GM18498 (cell line): ENCODE measurements around the gene PSMA5.
"Not testable (repeated sequence)": the region's sequence is repeated elsewhere in the genome, so short reads cannot be mapped to it uniquely, and the experiment has no call there.

ENCODE experiments used
- ATAC-seq: cut with Tn5 transposase; IDR thresholded peaks from one replicate; pipeline ENCODE4 v1.9.1; 2021; ENCODE audit warnings: mild to moderate bottlenecking, moderate library complexity; ENCODE audit not compliant: unreplicated experiment

The PSMA5 gene

GRCh38 chr1:109392788-109393616 is 33.2 kb downstream of the PSMA5 start:
- no peak for ATAC-seq

DNA sequence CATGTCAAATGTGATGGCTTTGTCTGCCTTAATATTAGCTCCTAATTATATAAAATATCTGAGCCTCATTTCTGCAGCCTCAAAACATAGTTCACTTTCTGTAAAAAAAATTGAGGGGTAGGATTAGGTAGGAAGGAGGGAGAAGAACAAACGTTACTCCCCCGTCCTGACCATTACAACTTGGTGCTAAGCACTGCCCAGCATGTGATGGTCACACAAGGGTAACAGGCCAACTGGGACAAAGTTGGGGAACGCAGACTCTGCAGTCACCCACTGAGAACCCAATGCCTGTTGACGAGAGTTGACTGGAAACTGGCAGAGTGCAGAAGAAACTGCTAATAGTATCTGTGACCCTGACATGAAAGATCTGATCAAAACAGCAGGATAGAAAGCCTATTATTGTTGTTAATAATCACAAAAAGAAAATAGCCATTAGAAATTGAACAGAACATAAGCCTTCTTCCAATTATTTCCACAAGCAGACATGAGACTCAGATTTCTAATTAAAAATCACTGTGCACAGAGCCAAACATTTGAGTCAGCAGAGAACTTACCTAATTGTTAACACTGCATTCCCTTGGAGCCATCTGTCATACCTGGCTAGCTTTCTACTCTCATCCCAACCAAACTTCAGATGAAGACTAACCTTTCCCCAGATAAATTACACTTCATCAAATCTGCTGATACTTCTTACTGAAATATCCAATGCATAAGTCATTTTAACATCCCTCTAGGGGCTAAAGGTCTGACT is 34.0 kb downstream of the PSMA5 start:
- ATAC-seq: peak; percentile 5

DNA sequence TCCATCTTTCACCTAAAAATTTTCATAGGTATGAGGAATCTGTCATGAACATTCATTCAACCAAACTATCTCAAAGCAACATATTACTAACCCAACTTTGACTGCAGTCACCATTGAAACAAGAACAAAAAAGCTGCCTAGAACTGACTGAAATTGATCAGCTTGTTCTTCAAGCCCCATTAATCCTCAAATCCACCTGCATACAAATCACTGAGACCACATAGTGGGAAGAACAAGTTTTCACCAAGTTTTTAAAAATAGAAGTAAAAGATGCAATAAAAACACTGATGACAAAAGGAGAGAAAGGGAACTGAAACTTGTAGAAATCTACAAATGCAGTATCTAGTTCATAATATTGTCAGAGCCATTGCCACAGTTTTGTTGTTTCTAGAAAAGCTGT is 34.6 kb downstream of the PSMA5 start:
- ATAC-seq: peak; percentile 72

DNA sequence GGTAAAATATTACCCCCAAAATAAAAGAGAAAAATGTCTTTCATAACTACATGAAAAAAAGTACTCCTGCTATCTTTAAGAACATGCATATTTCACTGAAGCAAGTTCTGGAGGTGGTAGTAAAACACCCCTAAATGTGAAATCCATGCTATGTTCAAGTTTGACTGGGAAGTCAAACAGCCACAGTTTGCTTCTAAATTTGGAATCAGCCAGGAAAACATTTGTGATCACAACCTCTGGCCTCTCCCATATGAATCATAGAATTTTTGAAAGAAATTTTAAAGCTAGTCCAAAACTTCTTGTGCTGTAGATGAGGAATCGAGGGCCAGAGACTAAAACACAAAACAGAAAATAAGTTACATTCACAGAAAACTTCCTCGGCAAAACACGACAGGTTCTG is 35.1 kb downstream of the PSMA5 start:
- no peak for ATAC-seq

- no peak for ATAC-seq
Observed at GRCh38 chr1:109389638-109390341, 36.5 kb downstream of the PSMA5 start.

- ATAC-seq: no peak
Observed at GRCh38 chr1:109388884-109389637, 37.2 kb downstream of the PSMA5 start.

DNA sequence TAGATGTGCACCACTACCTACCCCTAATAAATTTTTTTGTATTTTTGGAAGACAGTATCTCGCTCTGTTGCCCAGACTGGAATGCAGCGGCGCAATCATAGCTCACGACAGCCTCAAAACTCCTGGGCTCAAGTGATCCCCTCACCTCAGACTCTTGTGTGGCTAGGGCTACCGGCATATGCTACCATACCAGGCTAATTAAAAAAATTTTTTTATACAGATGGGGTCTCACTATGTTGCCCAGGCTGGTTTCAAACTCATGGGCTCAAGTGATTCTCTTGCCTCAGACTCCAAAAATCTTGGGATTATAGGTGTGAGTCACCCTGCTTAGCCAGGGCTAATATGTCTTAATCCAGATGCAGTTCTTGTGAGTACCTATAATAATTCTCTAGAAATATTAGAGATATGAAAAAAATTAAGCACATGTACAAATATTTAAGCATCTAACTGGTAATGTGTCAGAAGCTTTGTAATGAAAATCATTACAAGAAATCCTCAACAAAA is 38.0 kb downstream of the PSMA5 start:
- ATAC-seq: no peak

DNA sequence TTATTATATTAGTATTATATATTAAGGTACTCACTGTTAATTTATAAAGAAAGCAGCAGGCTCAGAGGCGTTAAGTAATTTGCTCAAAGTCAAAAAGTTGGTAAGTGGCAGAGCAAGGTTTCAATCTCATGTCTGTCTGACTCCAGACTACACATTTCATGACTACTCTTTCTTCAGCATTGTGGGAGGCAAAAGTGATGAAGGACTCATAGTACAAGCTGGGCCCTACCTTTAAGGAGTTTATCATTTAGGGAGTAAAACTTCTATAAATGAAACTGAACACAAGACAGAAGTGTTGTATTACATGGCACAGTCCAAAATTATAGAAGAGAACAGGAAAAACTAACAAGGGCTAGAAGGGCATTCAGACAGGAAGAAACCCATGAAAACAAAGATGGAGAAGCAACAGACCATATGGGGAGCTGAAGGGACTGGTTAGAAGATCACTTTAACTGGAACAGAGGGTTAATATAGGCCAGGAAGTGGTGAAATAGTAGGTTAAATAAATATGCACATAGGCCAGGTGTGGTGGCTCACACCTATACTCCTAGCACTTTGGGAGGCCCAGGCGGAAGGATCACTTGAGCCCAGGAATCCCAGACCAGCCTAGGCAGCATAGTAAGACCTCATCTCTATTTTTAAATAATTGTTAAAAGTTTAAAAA is 40.1 kb downstream of the PSMA5 start:
- ATAC-seq: no peak

- ATAC-seq: no peak
Observed at GRCh38 chr1:109385417-109385816, 40.8 kb downstream of the PSMA5 start.

DNA sequence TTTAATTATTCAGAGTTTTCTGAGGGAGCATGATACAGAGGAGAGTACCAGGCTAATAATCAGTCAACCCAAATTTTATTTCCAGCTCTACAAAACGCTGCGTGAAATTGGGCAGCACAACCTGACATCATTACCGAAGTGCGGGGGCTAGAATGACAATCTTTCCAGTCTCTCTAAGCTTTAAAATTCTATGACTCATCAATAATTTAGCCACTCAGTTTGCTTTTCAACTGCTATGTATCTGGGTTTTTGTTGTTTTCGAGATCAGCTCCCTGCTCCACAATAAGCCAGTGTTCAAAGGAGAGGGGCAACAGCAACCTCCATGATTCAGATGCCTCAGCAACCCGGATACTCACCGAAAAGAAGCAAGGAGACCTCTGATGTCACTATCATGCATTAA is 42.4 kb downstream of the PSMA5 start:
- no peak for ATAC-seq

- no peak for ATAC-seq
Observed at GRCh38 chr1:109383087-109383779, 43.0 kb downstream of the PSMA5 start.

DNA sequence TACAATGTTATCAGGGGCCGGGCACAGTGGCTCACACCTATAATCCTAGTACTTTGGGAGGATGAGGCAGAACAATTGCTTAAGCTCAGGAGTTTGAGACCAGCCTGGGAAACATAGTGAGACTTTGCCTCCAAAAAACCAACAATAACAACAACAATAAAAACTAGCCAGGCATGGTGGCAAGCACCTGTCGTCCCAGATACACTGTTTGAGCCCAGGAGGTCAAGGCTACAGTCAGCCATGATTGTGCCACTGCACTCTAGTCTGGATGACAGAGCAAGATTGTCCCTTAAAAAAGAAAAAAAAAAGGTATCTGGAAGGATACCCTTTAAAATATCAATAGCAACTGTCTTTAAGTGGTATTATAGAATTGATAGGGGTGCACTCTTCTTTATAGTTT is 44.7 kb downstream of the PSMA5 start:
- ATAC-seq: no peak

DNA sequence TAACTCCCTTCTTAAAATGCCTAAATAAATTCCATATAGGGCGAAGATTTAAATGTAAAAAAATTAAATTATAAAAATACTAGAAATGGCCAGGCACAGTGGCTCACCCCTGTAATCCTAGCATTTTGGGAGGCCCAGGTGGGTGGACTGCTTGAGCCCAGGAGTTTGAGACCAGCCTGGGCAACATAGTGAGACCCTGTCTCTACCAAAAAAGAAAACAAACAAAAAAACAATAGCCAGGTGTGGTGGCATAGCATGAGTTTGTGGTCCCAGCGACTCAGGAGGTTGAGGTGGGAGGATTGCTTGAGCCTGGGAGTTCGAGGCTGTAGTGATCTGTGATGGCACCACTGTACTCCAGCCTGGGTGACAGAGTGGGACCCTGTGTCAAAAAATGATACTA is 46.3 kb downstream of the PSMA5 start:
- no peak for ATAC-seq

DNA sequence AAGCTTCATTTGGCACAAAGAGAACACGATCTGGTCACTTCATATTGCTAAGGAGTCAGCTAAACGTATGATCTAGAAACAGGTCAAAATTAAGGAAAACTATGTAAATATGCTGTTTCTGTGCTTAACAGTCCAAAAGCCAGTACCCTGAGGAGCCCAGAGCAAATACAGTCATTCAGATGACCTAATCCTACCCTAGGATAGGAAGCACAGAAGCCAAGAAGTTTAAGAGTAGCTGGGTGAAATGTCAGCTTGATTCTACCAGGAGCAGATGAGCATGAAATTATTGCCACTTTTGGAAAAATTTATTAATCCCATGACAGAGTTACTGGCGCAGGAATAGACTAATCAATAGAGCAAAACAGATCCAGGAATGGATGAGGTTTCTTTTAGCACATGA is 46.8 kb downstream of the PSMA5 start:
- no peak for ATAC-seq

GRCh38 chr1:109377698-109378097 is 48.5 kb downstream of the PSMA5 start:
- ATAC-seq: no peak

DNA sequence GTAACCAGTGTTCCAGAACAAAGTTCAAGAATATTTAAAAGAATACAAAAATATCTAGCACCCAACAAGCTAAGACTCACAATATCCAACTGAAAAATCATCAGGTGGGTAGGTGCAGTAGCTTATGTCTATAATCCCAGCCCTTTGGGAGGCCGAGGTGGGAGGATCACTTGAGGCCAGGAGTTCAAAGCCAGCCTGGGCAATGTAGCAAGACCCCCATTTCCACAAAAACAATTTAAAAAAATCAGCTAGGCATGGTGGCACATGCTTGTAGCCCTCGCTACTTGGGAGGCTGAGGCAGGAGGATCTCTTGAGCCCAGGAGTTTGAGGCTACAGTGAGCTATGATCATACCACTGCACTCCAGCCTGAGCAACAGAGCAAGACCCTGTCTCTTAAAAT is 52.6 kb downstream of the PSMA5 start:
- ATAC-seq: not testable (repeated sequence)

DNA sequence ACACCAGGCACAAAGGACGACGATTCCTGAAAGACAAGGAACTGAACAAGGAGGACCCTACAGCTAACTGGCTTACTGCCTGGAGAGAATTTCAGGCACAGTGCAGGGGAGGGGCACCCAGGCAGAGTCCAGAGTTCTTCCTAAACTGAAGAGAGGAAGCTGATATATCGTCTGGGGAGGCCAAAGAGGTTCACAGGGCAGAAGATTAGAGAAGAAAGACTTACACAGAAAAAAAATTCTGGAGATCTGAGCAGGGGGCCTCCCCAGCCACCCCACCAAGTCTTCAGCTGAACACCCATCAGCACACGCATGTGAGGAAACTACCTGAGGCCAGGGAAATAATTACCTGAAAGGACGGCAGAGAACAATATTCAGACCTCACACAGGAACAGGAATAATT is 53.1 kb downstream of the PSMA5 start:
- no peak for ATAC-seq

DNA sequence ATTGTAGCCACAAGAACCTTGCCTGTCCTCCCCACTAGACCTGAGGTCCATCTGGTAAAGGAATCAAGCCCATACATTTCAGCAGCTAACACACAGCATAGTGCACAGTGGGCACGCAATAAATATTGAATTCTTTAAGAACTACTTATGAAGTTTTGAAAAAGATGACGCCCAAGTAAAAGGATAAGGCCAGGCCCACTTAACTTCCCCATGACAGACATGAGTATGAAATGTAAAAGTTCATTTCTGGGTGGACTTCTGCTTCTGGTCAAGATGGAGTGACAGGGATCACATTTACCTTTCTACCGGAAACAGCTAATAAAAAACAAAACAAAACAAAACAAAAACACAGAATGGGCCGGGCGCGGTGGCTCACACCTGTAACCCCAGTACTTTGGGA is 54.0 kb downstream of the PSMA5 start:
- ATAC-seq: no peak

DNA sequence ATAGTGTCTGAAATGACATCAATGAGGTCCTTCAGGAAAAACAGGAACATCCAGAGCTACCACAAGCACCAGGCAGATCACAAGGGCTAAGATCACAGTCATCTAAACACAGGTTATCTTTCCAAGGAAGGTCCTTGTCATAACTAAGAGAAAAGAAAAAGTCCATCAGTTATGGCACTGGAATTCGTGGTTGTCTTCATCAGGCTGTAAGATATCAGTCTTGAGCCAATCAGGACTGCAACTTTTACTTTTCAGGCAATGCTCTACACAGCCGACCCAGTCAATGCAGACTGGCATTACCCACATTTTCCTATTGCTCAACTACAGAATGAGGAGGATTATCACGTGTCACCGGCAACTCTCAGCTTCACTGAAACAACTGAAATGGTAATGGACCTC is 54.9 kb downstream of the PSMA5 start:
- no peak for ATAC-seq
